Measurements from ENCODE around the gene ACER2. TPM values are rescaled to one million over a fixed set of nuclear protein-coding genes. Genes with fewer than 3 reads are reported as not detected.

The ACER2 gene
- total and polyA plus RNA-seq, 2 experiments from 2014 or later: 0.87 to 14.6 TPM

- H3K4me3 ChIP-seq: no peak overlapping the region
- Mint-ChIP-seq H3K4me1 (peaks cover 18% of the 10 kb centered on the region), H3K4me3 (peak overlapping the region; percentile 94; the same call in 2 of the 3 replicates), H3K36me3 (ENCODE audit: low read depth) (peaks cover 3% of the 10 kb centered on the region; the same call in 1 of the 3 replicates), H3K9me3 (no peaks in the 10 kb centered on the region; the same call in 2 of the 3 replicates), H3K27me3 (ENCODE audit: insufficient read depth, low read depth, poor library complexity) (peaks cover 18% of the 10 kb centered on the region), H3K27ac (no peak overlapping the region)
- no peak overlapping the region for H3K4me2 ChIP-seq
- H3K79me2 ChIP-seq (replicated peaks; ENCODE audit: insufficient read depth): peaks cover 49% of the 10 kb centered on the region
- no peak for DNase-seq (ENCODE audit: low spot score)
- no peak for ATAC-seq
- peaks cover 4% of the 10 kb centered on the region for H3K36me3 ChIP-seq (ENCODE audit: insufficient read depth)
- no peaks in the 10 kb centered on the region; the same call in 1 of the 2 replicates for H3F3A ChIP-seq (replicated peaks; ENCODE audit: low read depth)
- H3K27me3 ChIP-seq (ENCODE audit: insufficient read depth): peaks cover 6% of the 10 kb centered on the region
- TF ChIP-seq, protein P1, sequence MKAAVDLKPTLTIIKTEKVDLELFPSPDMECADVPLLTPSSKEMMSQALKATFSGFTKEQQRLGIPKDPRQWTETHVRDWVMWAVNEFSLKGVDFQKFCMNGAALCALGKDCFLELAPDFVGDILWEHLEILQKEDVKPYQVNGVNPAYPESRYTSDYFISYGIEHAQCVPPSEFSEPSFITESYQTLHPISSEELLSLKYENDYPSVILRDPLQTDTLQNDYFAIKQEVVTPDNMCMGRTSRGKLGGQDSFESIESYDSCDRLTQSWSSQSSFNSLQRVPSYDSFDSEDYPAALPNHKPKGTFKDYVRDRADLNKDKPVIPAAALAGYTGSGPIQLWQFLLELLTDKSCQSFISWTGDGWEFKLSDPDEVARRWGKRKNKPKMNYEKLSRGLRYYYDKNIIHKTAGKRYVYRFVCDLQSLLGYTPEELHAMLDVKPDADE (IDR thresholded peaks at IDR 0.05): no peak
- no peak for TF ChIP-seq EZH2 (IDR thresholded peaks at IDR 0.05; ENCODE audit: low read depth, unreplicated experiment)
- no peak for TF ChIP-seq JUNB (IDR thresholded peaks at IDR 0.05; ENCODE audit: unreplicated experiment)
- no peak for TF ChIP-seq ZNF331 (CRISPR knock-in tag; IDR thresholded peaks at IDR 0.05; ENCODE audit: low read depth)
- TF ChIP-seq ZNF114 (CRISPR knock-in tag; IDR thresholded peaks at IDR 0.05): no peak
- TF ChIP-seq, protein P2, sequence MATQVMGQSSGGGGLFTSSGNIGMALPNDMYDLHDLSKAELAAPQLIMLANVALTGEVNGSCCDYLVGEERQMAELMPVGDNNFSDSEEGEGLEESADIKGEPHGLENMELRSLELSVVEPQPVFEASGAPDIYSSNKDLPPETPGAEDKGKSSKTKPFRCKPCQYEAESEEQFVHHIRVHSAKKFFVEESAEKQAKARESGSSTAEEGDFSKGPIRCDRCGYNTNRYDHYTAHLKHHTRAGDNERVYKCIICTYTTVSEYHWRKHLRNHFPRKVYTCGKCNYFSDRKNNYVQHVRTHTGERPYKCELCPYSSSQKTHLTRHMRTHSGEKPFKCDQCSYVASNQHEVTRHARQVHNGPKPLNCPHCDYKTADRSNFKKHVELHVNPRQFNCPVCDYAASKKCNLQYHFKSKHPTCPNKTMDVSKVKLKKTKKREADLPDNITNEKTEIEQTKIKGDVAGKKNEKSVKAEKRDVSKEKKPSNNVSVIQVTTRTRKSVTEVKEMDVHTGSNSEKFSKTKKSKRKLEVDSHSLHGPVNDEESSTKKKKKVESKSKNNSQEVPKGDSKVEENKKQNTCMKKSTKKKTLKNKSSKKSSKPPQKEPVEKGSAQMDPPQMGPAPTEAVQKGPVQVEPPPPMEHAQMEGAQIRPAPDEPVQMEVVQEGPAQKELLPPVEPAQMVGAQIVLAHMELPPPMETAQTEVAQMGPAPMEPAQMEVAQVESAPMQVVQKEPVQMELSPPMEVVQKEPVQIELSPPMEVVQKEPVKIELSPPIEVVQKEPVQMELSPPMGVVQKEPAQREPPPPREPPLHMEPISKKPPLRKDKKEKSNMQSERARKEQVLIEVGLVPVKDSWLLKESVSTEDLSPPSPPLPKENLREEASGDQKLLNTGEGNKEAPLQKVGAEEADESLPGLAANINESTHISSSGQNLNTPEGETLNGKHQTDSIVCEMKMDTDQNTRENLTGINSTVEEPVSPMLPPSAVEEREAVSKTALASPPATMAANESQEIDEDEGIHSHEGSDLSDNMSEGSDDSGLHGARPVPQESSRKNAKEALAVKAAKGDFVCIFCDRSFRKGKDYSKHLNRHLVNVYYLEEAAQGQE (IDR thresholded peaks at IDR 0.05; ENCODE audit: unreplicated experiment): no peak
- TF ChIP-seq ZNF462 (CRISPR knock-in tag; IDR thresholded peaks at IDR 0.05): no peak
- TF ChIP-seq POLR2AphosphoS5 (IDR thresholded peaks at IDR 0.05; ENCODE audit: low read depth): no peak
- TF ChIP-seq CREB1 (CRISPR knock-in tag; IDR thresholded peaks at IDR 0.05; ENCODE audit: low read depth): no peak
- no peak for TF ChIP-seq CTCF (conservative IDR thresholded peaks at IDR 0.05; ENCODE audit: low read depth in 2 of 2)
- H3K9me2 ChIP-seq (ENCODE audit: insufficient read depth): no peaks in the 10 kb centered on the region
- no peaks in the 10 kb centered on the region for H4K20me1 ChIP-seq (replicated peaks; ENCODE audit: insufficient read depth)
- H2AFZ ChIP-seq: no peak overlapping the region
- no peak overlapping the region for H3K27ac ChIP-seq (ENCODE audit: low read depth)
- H3K4me1 ChIP-seq (ENCODE audit: insufficient read depth): peaks cover 26% of the 10 kb centered on the region
Observed at GRCh38 chr9:19410594-19410993, 1.8 kb downstream of the ACER2 start.

Data from GM23338 (cell line).